GM21737 (cell line): ENCODE results near the gene SPATS1.
"Not testable (repeated sequence)": the region's sequence is repeated elsewhere in the genome, so short reads cannot be mapped to it uniquely, and the experiment has no call there.

Experiments
- ATAC-seq: cut with Tn5 transposase; IDR thresholded peaks from one replicate; pipeline ENCODE4 v1.9.1; 2021; ENCODE audit warnings: mild to moderate bottlenecking, moderate library complexity; ENCODE audit not compliant: unreplicated experiment

The SPATS1 gene

GRCh38 chr6:44310241-44310640 is 32.2 kb upstream of the SPATS1 start:
- ATAC-seq, result no peak

GRCh38 chr6:44311304-44311703 is 31.1 kb upstream of the SPATS1 start:
- no peak for ATAC-seq

GRCh38 chr6:44311767-44312166 is 30.7 kb upstream of the SPATS1 start:
- no peak for ATAC-seq

- ATAC-seq, result peak; percentile 90
Measured at GRCh38 chr6:44312901-44313788, 29.3 kb upstream of the SPATS1 start, which contains the start of gene AARS2. AARS2 (minus strand) TSS chr6:44313347; CDS start chr6:44313323, 24 bp downstream.

- ATAC-seq, result not testable (repeated sequence)
Measured at GRCh38 chr6:44314657-44315056, 27.8 kb upstream of the SPATS1 start.

- ATAC-seq, result no peak
Measured at GRCh38 chr6:44315516-44315915, 26.9 kb upstream of the SPATS1 start.

- no peak for ATAC-seq
Measured at GRCh38 chr6:44315951-44316350, 26.5 kb upstream of the SPATS1 start.

GRCh38 chr6:44316481-44316880 is 26.0 kb upstream of the SPATS1 start:
- no peak for ATAC-seq

GRCh38 chr6:44317136-44317631 is 25.3 kb upstream of the SPATS1 start:
- ATAC-seq, result not testable (repeated sequence)

GRCh38 chr6:44321210-44321609 is 21.2 kb upstream of the SPATS1 start:
- ATAC-seq, result no peak

GRCh38 chr6:44327096-44327495 is 15.4 kb upstream of the SPATS1 start:
- ATAC-seq, result no peak

GRCh38 chr6:44327760-44328159 is 14.7 kb upstream of the SPATS1 start:
- ATAC-seq, result no peak

- not testable (repeated sequence) for ATAC-seq
Measured at GRCh38 chr6:44328203-44328602, 14.2 kb upstream of the SPATS1 start.

- ATAC-seq, result no peak
Measured at GRCh38 chr6:44329858-44330257, 12.6 kb upstream of the SPATS1 start.

- no peak for ATAC-seq
Measured at GRCh38 chr6:44332585-44332984, 9.9 kb upstream of the SPATS1 start.

GRCh38 chr6:44333273-44333919 is 9.1 kb upstream of the SPATS1 start:
- no peak for ATAC-seq

GRCh38 chr6:44333942-44334341 is 8.5 kb upstream of the SPATS1 start:
- no peak for ATAC-seq

- no peak for ATAC-seq
Measured at GRCh38 chr6:44335631-44336030, 6.8 kb upstream of the SPATS1 start.

GRCh38 chr6:44338228-44339122 is 4.0 kb upstream of the SPATS1 start:
- ATAC-seq, result no peak

- no peak for ATAC-seq
Measured at GRCh38 chr6:44339301-44339700, 3.1 kb upstream of the SPATS1 start.
